K562 (cell line): ENCODE measurements around the gene CFAP410. TPM values are rescaled to one million over a fixed set of nuclear protein-coding genes. Genes with fewer than 3 reads are reported as not detected.

Experiments
- ATAC-seq: fragments of 200-7000 bp; cut with Tn5 transposase; 3 replicates; pipeline ENCODE4 v1.9.1; 2020; ENCODE audit warnings: moderate library complexity
- BruUV-seq: library from RNA; stranded (reverse); fragments of 400-500 nt; replicated peaks from 2 replicates; lab custom pipeline; 2021; lab: Mats Ljungman, UMichigan
- CTCF ChIA-PET: fragments of 300-600 bp; formaldehyde crosslinking; extraction: SDS; loops from one replicate; lab custom pipeline; 2021; ENCODE audit warnings: low intra/inter-chr PET ratio; lab: Yijun Ruan, JAX
- POLR2A ChIA-PET: fragments of 300-600, 350-650 bp; sonication (Branson Sonifier 250); formaldehyde crosslinking; extraction: SDS; loops from one replicate; lab custom pipeline; 2021; ENCODE audit warnings: antibody characterized with exemption, inconsistent platforms; lab: Yijun Ruan, JAX
- DNase-seq, 4 experiments: peaks; one replicate each; pipeline versions ENCODE4 v3.0.0 to v3.0.0-alpha.2; 2011 to 2018; ENCODE audit warnings: low spot score in 3 of 4, mixed read lengths in 3 of 4; ENCODE audit errors: extremely low read depth in 1 of 4
- FAIRE-seq: peaks from 2 replicates; lab custom pipeline; 2011; peaks lifted over from hg19 to GRCh38; lab: Jason Lieb, UNC
- H2AFZ ChIP-seq: 2 replicates; pipeline ENCODE4 v1.6.0; 2011; ENCODE audit warnings: low read depth, low read length, control low read depth, inconsistent platforms
- H3K27ac ChIP-seq: fragments of 200-600 bp; 3 replicates; pipeline ENCODE4 v1.8.0; 2011; ENCODE audit warnings: low read depth, mild to moderate bottlenecking, control low read depth, inconsistent platforms, low read length, moderate library complexity, mixed read lengths; ENCODE audit errors: extremely low read depth
- H3K27me3 ChIP-seq, 2 experiments: fragments of 300-600 bp in 1 of 2; 2 replicates in 1 of 2; 3 replicates in 1 of 2; pipeline versions ENCODE4 v1.6.0 to v1.8.0; 2011; ENCODE audit warnings: inconsistent platforms in 2 of 2, low read length in 2 of 2, mild to moderate bottlenecking in 1 of 2, mixed read lengths in 1 of 2, moderate library complexity in 1 of 2; ENCODE audit not compliant: control insufficient read depth in 2 of 2, insufficient read depth in 2 of 2
- H3K36me3 ChIP-seq: fragments of 300-600 bp; 3 replicates; pipeline ENCODE4 v1.8.0; 2011; ENCODE audit warnings: mild to moderate bottlenecking, low read length, inconsistent platforms; ENCODE audit not compliant: control insufficient read depth, insufficient read depth
- H3K4me1 ChIP-seq, 2 experiments: fragments of 200-600 bp in 1 of 2; replicated peaks in 1 of 2; 2 replicates in 1 of 2; 3 replicates in 1 of 2; pipeline versions ENCODE4 v1.5.1 to v1.8.0; 2011; ENCODE audit warnings: inconsistent platforms in 2 of 2, low read length in 2 of 2, mild to moderate bottlenecking in 1 of 2, mixed read lengths in 1 of 2, moderate library complexity in 1 of 2; ENCODE audit not compliant: control insufficient read depth in 2 of 2, insufficient read depth in 2 of 2
- H3K4me2 ChIP-seq: 2 replicates; pipeline ENCODE4 v1.6.1; 2011; ENCODE audit warnings: low read length, control low read depth, inconsistent platforms, mixed read lengths; ENCODE audit not compliant: insufficient read depth
- H3K4me3 ChIP-seq: fragments of 200-600 bp; sonication (generic), shearing (Covaris generic); 2 replicates; pipeline ENCODE4 v1.5.1; 2016; ENCODE audit warnings: control low read depth, inconsistent platforms
- H3K79me2 ChIP-seq: fragments of 200-600 bp; 3 replicates; pipeline ENCODE4 v1.8.0; 2011; ENCODE audit warnings: low read length, inconsistent platforms; ENCODE audit not compliant: control insufficient read depth, insufficient read depth
- H3K9ac ChIP-seq, 2 experiments: 2 replicates each; pipeline versions ENCODE4 v1.6.0 to v1.6.1; 2011; ENCODE audit warnings: low read depth in 2 of 2, low read length in 2 of 2, control low read depth in 1 of 2, inconsistent platforms in 1 of 2, mild to moderate bottlenecking in 1 of 2, mixed read lengths in 1 of 2; ENCODE audit not compliant: insufficient read depth in 1 of 2
- H3K9me1 ChIP-seq: one replicate; pipeline ENCODE4 v1.6.0; 2011; ENCODE audit warnings: inconsistent platforms, mild to moderate bottlenecking, low read length, moderate library complexity; ENCODE audit not compliant: control insufficient read depth, insufficient read depth
- H3K9me3 ChIP-seq: replicated peaks from 2 replicates; pipeline ENCODE4 v1.5.1; 2011; ENCODE audit warnings: low read depth, low read length, inconsistent platforms; ENCODE audit not compliant: control insufficient read depth, insufficient read depth
- H4K20me1 ChIP-seq: replicated peaks from 2 replicates; pipeline ENCODE4 v1.6.1; 2011; ENCODE audit warnings: low read length, inconsistent platforms, mixed read lengths; ENCODE audit not compliant: control insufficient read depth, insufficient read depth
- NFIX ChIP-seq: fragments of 250-450 bp; sonication (Bioruptor Pico); IDR thresholded peaks from 2 replicates; pipeline ENCODE4 v1.4.0; 2020; ENCODE audit warnings: low read depth, mild to moderate bottlenecking, moderate library complexity
- WGBS: fragments of 100-300 bp; shearing (Covaris generic); methylation state at CpG from one replicate; pipeline ENCODE4 v1.1.6; 2016; ENCODE audit warnings: low coverage, mixed read lengths; ENCODE audit not compliant: insufficient coverage; ENCODE audit errors: missing lambda C conversion rate; 5-methylcytosine and 5-hydroxymethylcytosine counted together
- in situ Hi-C: fragments of 300-500 bp; cut with MboI; formaldehyde crosslinking; loops from 4 replicates; pipeline ENCODE4 v1.15.0; 2018; ENCODE audit warnings: inconsistent platforms, mixed read lengths
- intact Hi-C: fragments of 100-400 bp; cut with micrococcal nuclease; formaldehyde crosslinking; loops from 2 replicates; pipeline ENCODE4 v1.14.2; 2022
- polyA plus RNA-seq, 8 experiments: library from polyadenylated mRNA; depleted of rRNA in 4 of 8; stranded (reverse) in 5 of 8; unstranded in 3 of 8; fragments of >200 nt; fragmentation: Nextera tagmentation in 2 of 8; fragmentation: Illumina TruSeq in 1 of 8; extraction: Ambion mirVana in 2 of 8; extraction: Trizol in 1 of 8; gene quantifications; 2 replicates each; pipeline versions ENCODE4 v1.2.1 to v1.2.3, GENCODE V29; 2011 to 2014; ENCODE audit warnings: inconsistent platforms in 1 of 8, missing spikeins in 1 of 8
- total RNA-seq, 7 experiments: library from RNA; depleted of rRNA in 6 of 7; stranded (reverse); fragments of >200 nt in 6 of 7; fragmentation: Illumina TruSeq in 2 of 7; extraction: Trizol in 2 of 7; gene quantifications; 2 replicates each; pipeline versions ENCODE4 v1.2.1 to v1.2.3, GENCODE V29; 2011 to 2021; ENCODE audit warnings: low replicate concordance in 1 of 7
- TF ChIP-seq, protein P1 (sequence below): IDR thresholded peaks from 2 replicates; pipeline ENCODE4 v1.6.1; 2011; ENCODE audit warnings: borderline replicate concordance, low read depth, mild to moderate bottlenecking, moderate library complexity, low read length; ENCODE audit not compliant: insufficient read depth, poor library complexity, severe bottlenecking
- TF ChIP-seq, protein P2 (sequence below): sonication (generic); formaldehyde crosslinking; IDR thresholded peaks from 2 replicates; pipeline ENCODE4 v1.8.0; 2022; ENCODE audit warnings: mild to moderate bottlenecking, low read depth, missing genetic modification reagents

Gene CFAP410
- total and polyA plus RNA-seq, 9 of the 15 experiments (the other 6 are each of a cell fraction or from before 2014, with no cell fraction given): 0.07 to 17.3 (median 2.3) TPM

GRCh38 chr21:44371596-44371995 lies 32.4 kb upstream of the CFAP410 start:
- ATAC-seq (no peak), FAIRE-seq (no peak), DNase-seq (no peak)
- Histone ChIP-seq H3K4me2 (no peak overlapping the region), H2AFZ (no peak overlapping the region), H3K4me3 (no peak overlapping the region), H3K4me1 (peaks cover 0 to 29% of the 10 kb centered on the region in 2 experiments; a peak in 4 of 5 replicates), H3K9me1 (no peaks in the 10 kb centered on the region), H3K27ac (no peak overlapping the region), H3K27me3 (peaks cover 60 to 84% of the 10 kb centered on the region in 2 experiments), H3K36me3 (no peaks in the 10 kb centered on the region), H4K20me1 (peaks cover 2% of the 10 kb centered on the region; the same call in 1 of the 2 replicates), H3K79me2 (no peaks in the 10 kb centered on the region), H3K9me3 (no peaks in the 10 kb centered on the region), H3K9ac (no peak overlapping the region)
- intact Hi-C loops: no loop called here
- 3% methylated on average over 6 of the region's 6 CpGs for WGBS
- ChIA-PET POLR2A (interaction anchor here (0.9 kb wide), 1 partner anchor 62 kb away, joined by 3 read pairs; no protein-coding TSS in a partner anchor), CTCF (no interaction called here)
- TF ChIP-seq, protein P1, sequence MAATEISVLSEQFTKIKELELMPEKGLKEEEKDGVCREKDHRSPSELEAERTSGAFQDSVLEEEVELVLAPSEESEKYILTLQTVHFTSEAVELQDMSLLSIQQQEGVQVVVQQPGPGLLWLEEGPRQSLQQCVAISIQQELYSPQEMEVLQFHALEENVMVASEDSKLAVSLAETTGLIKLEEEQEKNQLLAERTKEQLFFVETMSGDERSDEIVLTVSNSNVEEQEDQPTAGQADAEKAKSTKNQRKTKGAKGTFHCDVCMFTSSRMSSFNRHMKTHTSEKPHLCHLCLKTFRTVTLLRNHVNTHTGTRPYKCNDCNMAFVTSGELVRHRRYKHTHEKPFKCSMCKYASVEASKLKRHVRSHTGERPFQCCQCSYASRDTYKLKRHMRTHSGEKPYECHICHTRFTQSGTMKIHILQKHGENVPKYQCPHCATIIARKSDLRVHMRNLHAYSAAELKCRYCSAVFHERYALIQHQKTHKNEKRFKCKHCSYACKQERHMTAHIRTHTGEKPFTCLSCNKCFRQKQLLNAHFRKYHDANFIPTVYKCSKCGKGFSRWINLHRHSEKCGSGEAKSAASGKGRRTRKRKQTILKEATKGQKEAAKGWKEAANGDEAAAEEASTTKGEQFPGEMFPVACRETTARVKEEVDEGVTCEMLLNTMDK: no peak
- TF ChIP-seq NFIX (CRISPR knock-in tag): no peak
- TF ChIP-seq, protein P2, sequence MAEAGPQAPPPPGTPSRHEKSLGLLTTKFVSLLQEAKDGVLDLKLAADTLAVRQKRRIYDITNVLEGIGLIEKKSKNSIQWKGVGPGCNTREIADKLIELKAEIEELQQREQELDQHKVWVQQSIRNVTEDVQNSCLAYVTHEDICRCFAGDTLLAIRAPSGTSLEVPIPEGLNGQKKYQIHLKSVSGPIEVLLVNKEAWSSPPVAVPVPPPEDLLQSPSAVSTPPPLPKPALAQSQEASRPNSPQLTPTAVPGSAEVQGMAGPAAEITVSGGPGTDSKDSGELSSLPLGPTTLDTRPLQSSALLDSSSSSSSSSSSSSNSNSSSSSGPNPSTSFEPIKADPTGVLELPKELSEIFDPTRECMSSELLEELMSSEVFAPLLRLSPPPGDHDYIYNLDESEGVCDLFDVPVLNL (CRISPR knock-in tag): no peak
- no TSS peak for BruUV-seq
- in situ Hi-C loops: no loop called here
